AG10803 (cell line): ENCODE measurements around the gene ANKRD66.

ENCODE experiments used
- DNase-seq: peaks from one replicate; pipeline ENCODE4 v3.0.0; 2010; ENCODE audit warnings: low read depth
- H3K4me3 ChIP-seq: 2 replicates; pipeline ENCODE4 v1.5.1; 2011; ENCODE audit warnings: mild to moderate bottlenecking, low read length, control low read depth
- TF ChIP-seq, protein P1 (sequence below): conservative IDR thresholded peaks from 2 replicates; pipeline ENCODE4 v1.5.1; 2011; ENCODE audit warnings: mild to moderate bottlenecking, low read length, control low read depth, inconsistent platforms

Gene ANKRD66

DNA sequence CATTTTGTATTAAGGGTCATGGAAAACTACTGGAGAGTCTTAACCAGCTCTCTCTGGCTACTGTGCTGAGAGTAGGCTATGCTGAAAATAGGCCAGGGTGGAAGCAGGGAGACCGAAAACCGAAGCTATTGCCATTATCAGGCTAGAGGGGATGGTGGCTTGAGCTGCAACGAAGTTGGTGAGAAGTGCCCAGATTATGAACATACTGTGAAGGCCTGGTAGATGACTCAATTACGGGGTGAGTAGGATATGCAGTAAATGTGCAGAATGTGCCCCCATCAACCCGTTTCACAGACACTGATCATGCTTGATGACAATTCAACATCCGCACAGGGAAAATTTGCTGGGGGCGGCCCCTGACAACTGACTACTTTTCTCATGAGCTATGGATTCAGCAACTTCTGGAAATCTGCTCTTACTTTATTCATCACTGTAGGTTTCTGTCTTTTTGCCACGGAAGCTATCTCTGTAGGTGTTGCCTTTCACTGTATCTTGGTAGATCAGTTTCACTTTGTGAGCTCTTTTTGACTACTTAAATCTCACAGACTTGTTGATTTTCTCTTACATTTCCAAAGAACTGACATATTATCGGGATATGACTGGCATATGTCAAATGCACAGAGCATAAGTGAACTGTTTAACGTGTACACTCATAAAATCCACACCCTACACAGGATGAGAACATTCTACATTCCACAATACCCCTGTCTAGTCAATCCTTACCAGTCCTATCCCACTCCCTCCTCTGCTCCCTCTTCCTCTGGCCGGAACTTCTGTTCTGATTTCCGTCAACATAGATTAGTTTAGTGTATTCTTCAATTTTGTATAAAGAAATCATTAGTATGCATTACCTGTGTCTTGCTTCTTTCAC lies 31.0 kb downstream of the ANKRD66 start:
- TF ChIP-seq, protein P1, sequence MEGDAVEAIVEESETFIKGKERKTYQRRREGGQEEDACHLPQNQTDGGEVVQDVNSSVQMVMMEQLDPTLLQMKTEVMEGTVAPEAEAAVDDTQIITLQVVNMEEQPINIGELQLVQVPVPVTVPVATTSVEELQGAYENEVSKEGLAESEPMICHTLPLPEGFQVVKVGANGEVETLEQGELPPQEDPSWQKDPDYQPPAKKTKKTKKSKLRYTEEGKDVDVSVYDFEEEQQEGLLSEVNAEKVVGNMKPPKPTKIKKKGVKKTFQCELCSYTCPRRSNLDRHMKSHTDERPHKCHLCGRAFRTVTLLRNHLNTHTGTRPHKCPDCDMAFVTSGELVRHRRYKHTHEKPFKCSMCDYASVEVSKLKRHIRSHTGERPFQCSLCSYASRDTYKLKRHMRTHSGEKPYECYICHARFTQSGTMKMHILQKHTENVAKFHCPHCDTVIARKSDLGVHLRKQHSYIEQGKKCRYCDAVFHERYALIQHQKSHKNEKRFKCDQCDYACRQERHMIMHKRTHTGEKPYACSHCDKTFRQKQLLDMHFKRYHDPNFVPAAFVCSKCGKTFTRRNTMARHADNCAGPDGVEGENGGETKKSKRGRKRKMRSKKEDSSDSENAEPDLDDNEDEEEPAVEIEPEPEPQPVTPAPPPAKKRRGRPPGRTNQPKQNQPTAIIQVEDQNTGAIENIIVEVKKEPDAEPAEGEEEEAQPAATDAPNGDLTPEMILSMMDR = no peak
- no peak overlapping the region for H3K4me3 ChIP-seq
- DNase-seq = no peak

DNA sequence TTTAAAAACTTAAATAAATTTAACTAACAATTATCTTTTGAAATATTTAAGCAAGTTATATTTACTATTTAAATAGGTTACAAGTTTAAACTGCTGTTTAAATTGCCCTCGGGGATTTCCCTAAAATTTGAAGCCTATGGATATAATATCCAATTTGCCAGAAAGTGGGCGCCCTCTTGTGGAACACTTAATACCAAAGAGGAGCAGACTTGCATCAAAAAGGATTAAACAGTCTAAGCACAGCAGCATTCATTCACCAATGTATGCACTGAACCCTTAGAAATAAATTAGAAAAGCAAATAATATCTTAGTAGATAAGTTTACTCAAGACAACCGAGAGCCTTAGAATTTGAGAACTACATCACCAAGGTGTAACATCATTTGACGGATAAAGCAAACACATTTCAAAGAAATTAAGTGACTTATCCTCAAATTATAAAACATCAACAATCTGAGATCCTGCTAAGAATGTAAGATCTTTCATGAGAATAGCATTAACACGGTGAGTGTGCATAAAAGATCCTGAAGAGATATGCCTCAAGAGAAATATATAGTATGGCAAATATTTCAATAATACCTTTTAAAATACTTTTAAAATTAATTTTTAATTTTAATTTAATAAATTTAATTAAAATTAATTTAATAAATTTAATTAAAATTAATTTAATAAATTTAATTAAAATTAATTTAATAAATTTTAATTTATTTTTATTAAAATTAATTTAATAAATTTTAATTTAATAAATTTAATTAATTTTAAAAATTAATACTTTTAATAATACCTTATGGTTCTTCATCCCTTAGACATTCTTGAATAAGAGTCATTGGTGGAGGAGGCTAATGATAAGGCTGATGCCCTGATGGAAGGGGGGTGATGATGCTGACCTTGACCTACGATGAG lies 35.0 kb downstream of the ANKRD66 start:
- TF ChIP-seq, protein P1 = peak; percentile 78
- no peak overlapping the region for H3K4me3 ChIP-seq
- DNase-seq = peak; percentile 57

DNA sequence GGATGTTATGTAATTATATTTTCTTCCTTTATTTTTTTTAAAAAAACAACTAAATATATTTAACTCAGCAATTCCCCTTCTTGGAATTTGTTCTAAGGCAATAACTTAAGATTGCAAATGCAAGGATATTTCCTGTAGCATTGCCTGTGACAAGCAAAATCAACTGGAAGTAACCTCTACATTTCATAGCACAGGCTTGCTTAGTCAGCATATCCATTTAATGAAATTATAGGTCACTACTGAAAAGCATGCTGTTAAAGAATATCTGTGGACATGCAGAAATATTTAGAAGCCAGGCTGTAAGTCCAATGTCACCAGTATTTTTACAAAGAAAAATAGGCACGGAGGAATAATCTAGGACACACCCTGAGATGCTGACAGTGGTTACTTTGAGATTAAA lies 37.8 kb downstream of the ANKRD66 start:
- TF ChIP-seq, protein P1 = no peak
- H3K4me3 ChIP-seq = no peak overlapping the region
- DNase-seq = no peak

DNA sequence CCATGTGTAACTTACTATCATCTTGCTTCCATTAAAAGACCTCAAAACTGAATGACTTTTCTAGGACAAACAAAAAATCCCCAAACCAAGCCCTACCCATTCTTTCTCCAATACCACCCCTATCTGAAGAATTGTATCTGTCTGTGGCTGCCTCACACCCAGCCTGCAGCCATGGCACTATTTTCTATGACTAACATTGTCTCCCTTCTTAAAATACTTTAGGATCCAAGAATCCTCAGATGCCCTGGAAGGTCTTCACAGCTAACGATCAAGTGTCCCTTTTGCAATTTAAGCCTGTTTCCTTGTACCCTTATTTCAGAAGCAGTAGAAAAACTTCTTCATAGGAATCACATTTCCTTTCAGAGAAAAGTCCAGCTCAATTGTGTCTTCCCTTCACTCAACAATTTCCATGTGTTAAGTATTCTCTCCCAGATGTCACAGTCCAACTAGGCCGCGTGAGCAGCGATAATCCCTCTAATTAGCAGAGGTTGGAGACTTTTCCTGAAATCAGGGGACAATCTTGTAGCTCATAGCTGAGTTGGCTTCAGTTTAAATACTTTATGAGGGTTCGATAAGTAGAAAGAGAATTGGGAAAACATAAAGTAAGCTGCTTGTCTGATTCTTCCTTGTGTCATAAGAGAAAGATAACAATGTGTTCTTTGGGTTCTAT lies 41.3 kb downstream of the ANKRD66 start:
- TF ChIP-seq, protein P1 = no peak
- H3K4me3 ChIP-seq = no peak overlapping the region
- DNase-seq = no peak

DNA sequence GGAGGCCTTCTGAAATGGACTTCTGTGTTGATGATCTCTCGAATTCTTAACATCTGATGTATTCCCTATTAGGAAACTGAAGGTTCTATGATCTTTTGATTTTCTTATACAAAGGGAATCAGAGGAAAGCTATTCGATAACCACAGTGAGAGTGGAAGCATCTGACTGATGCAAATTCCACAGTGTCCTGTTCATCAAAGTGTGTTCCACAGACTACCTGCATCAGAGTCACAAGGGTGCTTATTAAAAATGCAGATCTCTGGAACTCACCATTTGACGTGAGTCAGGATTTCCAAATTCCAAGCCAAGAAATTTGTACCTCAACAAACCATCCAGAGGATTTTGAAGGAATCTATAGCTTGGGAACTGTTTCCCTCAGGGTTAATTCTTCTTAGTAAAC lies 42.1 kb downstream of the ANKRD66 start:
- no peak overlapping the region for H3K4me3 ChIP-seq
- TF ChIP-seq, protein P1 = no peak
- DNase-seq = no peak

DNA sequence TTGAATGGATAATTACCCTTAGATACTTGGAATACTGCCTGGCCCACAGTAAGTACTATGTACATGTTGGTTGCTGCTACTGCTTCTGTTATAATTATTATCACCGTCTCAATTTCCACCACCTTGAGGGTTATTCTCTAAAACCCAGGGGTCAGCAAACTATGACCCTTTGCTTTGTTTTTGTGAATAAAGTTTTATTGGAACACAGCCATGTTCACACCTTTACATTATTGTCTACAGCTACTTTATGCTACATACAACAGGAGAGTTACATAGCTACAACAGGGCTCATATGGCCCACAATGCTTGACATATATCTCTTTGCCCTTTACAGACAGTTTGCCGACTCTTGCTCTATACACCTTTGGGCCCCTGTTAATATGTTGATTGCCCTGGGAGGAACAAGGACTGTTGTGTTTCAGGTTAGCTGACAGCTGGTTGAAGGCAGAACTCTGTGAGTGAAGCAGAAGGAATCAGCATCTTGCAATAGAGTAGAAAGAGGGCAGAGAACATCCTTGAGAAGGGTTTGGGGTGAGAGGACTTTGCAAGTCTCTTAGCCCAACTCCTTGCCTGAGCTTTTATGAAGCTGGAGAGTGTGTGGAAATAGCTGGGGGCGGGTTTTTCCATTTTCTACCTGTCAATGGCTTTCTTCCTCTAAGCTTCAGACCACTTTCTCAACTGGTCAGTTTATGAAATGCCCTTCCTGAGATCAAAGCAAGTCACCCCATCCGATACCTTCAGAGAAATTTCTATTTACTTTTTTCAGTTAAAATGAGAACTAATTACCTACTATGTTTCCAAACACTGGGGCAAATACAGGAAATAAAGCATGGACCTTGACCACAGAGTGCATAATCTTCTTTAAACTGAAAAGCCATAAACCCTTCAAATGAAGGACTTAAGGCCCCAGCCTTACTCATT lies 43.0 kb downstream of the ANKRD66 start:
- no peak overlapping the region for H3K4me3 ChIP-seq
- no peak for DNase-seq
- TF ChIP-seq, protein P1 = no peak
